GM21825 (cell line): ENCODE data around the gene DEFB114.

Experiments
- ATAC-seq: cut with Tn5 transposase; IDR thresholded peaks from one replicate; pipeline ENCODE4 v1.9.1; 2021; ENCODE audit warnings: mild to moderate bottlenecking, moderate library complexity; ENCODE audit not compliant: unreplicated experiment

The DEFB114 gene

GRCh38 chr6:49937811-49938210 lies 26.2 kb downstream of the DEFB114 start:
- ATAC-seq, result no peak

GRCh38 chr6:49937017-49937416 lies 26.9 kb downstream of the DEFB114 start:
- no peak for ATAC-seq

GRCh38 chr6:49935387-49935786 lies 28.6 kb downstream of the DEFB114 start:
- no peak for ATAC-seq

- no peak for ATAC-seq
Measured at GRCh38 chr6:49934770-49935169, 29.2 kb downstream of the DEFB114 start.

GRCh38 chr6:49933526-49933925 lies 30.4 kb downstream of the DEFB114 start:
- no peak for ATAC-seq

GRCh38 chr6:49929340-49929739 lies 34.6 kb downstream of the DEFB114 start:
- ATAC-seq, result no peak

GRCh38 chr6:49923826-49924225 lies 40.1 kb downstream of the DEFB114 start:
- no peak for ATAC-seq

GRCh38 chr6:49919935-49920644 lies 43.9 kb downstream of the DEFB114 start:
- no peak for ATAC-seq

- ATAC-seq, result no peak
Measured at GRCh38 chr6:49919261-49919660, 44.7 kb downstream of the DEFB114 start.

GRCh38 chr6:49918787-49919186 lies 45.2 kb downstream of the DEFB114 start:
- no peak for ATAC-seq

- no peak for ATAC-seq
Measured at GRCh38 chr6:49915035-49915434, 48.9 kb downstream of the DEFB114 start.

GRCh38 chr6:49913636-49914375 lies 50.2 kb downstream of the DEFB114 start:
- no peak for ATAC-seq

- ATAC-seq, result no peak
Measured at GRCh38 chr6:49912196-49912595, 51.8 kb downstream of the DEFB114 start.

GRCh38 chr6:49911252-49911651 lies 52.7 kb downstream of the DEFB114 start:
- no peak for ATAC-seq
